Spleen (tissue), 7 donors: ENCODE data around the gene PHLDA2.

Source experiments
- CTCF ChIP-seq, 11 experiments: fragments of 200-600 bp in 7 of 11; fragments of 450-650 bp in 4 of 11; sonication (generic) in 4 of 11; IDR thresholded peaks in 8 of 11; conservative IDR thresholded peaks in 3 of 11; 1 replicate in 7 of 11; 2 replicates in 4 of 11; pipeline versions ENCODE4 v1.4.0 to v1.8.0; 2016 to 2021; ENCODE audit warnings: antibody characterized with exemption in 11 of 11, inconsistent platforms in 4 of 11, mild to moderate bottlenecking in 1 of 11
- POLR2A ChIP-seq, 3 donors: fragments of 450-650 bp; IDR thresholded peaks; one replicate each; pipeline ENCODE4 v1.5.1; 2017; ENCODE audit warnings: antibody characterized with exemption in 3 of 3, mild to moderate bottlenecking in 1 of 3
- donor health status: DM: no; HTN: no; CAD: no; lungs with moderate emphysema.
- donor health status: DM: no; HTN: no; CAD: no.
- donor health status: DM: no; HTN: no; CAD: no.

- TF ChIP-seq CTCF (IDR thresholded peaks at IDR 0.05 in 8 of 11, conservative IDR thresholded peaks at IDR 0.05 in 3 of 11) (no peak), POLR2A (IDR thresholded peaks at IDR 0.05) (no peak)
These were observed 13.9 kb upstream of the PHLDA2 start for GRCh38 chr11:2942872-2943710.
